HepG2 (cell line): ENCODE measurements around the gene COA7.

Source experiments
- EED ChIP-seq: sonication (generic); formaldehyde crosslinking; IDR thresholded peaks from 2 replicates; pipeline ENCODE4 v1.5.0; 2020; ENCODE audit warnings: mild to moderate bottlenecking, missing genetic modification reagents
- ZNF3 ChIP-seq: IDR thresholded peaks from 2 replicates; pipeline ENCODE4 v1.7.0; 2017; ENCODE audit warnings: inconsistent platforms
- ZSCAN5A ChIP-seq: sonication (generic); formaldehyde crosslinking; IDR thresholded peaks from 2 replicates; pipeline ENCODE4 v1.8.0; 2022; ENCODE audit warnings: mild to moderate bottlenecking, missing genetic modification reagents, borderline replicate concordance
- TF ChIP-seq, protein P1 (sequence below): sonication (generic); formaldehyde crosslinking; IDR thresholded peaks from 2 replicates; pipeline ENCODE4 v1.5.0; 2020; ENCODE audit warnings: mild to moderate bottlenecking, missing genetic modification reagents, borderline replicate concordance

- TF ChIP-seq, protein P1, sequence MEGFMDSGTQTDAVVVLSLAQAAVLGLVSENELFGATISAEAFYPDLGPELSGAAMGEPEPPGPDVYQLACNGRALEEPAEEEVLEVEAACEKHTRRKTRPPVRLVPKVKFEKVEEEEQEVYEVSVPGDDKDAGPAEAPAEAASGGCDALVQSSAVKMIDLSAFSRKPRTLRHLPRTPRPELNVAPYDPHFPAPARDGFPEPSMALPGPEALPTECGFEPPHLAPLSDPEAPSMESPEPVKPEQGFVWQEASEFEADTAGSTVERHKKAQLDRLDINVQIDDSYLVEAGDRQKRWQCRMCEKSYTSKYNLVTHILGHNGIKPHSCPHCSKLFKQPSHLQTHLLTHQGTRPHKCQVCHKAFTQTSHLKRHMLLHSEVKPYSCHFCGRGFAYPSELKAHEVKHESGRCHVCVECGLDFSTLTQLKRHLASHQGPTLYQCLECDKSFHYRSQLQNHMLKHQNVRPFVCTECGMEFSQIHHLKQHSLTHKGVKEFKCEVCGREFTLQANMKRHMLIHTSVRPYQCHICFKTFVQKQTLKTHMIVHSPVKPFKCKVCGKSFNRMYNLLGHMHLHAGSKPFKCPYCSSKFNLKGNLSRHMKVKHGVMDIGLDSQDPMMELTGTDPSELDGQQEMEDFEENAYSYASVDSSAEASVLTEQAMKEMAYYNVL (CRISPR knock-in tag): no peak
- no peak for TF ChIP-seq ZNF3
- no peak for TF ChIP-seq EED (CRISPR knock-in tag)
- no peak for TF ChIP-seq ZSCAN5A (CRISPR knock-in tag)
These were observed 25.1 kb upstream of the COA7 start for GRCh38 chr1:52723260-52723659.
